ENCODE data around the gene RPL6. TPM values are rescaled to one million over a fixed set of nuclear protein-coding genes. Genes with fewer than 3 reads are reported as not detected.
A peak's percentile ranks its signal among the peaks of the same experiment; 100 is the strongest.
"Not testable (repeated sequence)": the region's sequence is repeated elsewhere in the genome, so short reads cannot be mapped to it uniquely, and the experiment has no call there.

The RPL6 gene
- total RNA-seq, 6 experiments from 2014 or later, result 1,282 to 1,468 (median 1,387) TPM

DNA sequence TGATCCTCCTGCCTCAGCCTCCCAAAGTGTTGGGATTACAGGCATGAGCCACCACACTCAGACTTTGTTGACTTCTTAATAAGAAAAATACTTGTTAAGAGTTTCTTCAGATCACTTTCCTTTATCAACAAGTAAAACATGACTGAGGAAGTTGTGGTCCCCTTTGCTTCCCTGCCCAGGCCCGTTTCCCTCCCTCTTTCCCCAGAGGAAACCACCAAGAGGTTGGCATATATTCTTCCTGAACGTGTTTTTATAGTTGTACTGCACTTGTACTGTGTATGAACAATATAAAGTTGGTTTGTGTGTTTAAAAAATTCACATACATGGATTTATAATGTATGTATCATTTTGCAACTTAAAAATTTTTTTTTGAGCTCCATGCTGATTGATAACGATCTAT lies 37.7 kb upstream of the RPL6 start:
- no peak overlapping the region for H3K27ac Mint-ChIP-seq
- no peak overlapping the region for H3K4me3 Mint-ChIP-seq
- no peaks in the 10 kb centered on the region for H3K27me3 Mint-ChIP-seq (ENCODE audit: insufficient read depth)
- no peaks in the 10 kb centered on the region for H3K9me3 Mint-ChIP-seq
- H3K4me1 Mint-ChIP-seq (ENCODE audit: low read depth), result no peaks in the 10 kb centered on the region
- DNase-seq, result no peak
- TF ChIP-seq, protein P1, sequence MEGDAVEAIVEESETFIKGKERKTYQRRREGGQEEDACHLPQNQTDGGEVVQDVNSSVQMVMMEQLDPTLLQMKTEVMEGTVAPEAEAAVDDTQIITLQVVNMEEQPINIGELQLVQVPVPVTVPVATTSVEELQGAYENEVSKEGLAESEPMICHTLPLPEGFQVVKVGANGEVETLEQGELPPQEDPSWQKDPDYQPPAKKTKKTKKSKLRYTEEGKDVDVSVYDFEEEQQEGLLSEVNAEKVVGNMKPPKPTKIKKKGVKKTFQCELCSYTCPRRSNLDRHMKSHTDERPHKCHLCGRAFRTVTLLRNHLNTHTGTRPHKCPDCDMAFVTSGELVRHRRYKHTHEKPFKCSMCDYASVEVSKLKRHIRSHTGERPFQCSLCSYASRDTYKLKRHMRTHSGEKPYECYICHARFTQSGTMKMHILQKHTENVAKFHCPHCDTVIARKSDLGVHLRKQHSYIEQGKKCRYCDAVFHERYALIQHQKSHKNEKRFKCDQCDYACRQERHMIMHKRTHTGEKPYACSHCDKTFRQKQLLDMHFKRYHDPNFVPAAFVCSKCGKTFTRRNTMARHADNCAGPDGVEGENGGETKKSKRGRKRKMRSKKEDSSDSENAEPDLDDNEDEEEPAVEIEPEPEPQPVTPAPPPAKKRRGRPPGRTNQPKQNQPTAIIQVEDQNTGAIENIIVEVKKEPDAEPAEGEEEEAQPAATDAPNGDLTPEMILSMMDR (IDR thresholded peaks at IDR 0.05), result no peak
- H3K36me3 Mint-ChIP-seq (ENCODE audit: low read depth), result peaks cover 15% of the 10 kb centered on the region; the same call in 1 of the 2 replicates

DNA sequence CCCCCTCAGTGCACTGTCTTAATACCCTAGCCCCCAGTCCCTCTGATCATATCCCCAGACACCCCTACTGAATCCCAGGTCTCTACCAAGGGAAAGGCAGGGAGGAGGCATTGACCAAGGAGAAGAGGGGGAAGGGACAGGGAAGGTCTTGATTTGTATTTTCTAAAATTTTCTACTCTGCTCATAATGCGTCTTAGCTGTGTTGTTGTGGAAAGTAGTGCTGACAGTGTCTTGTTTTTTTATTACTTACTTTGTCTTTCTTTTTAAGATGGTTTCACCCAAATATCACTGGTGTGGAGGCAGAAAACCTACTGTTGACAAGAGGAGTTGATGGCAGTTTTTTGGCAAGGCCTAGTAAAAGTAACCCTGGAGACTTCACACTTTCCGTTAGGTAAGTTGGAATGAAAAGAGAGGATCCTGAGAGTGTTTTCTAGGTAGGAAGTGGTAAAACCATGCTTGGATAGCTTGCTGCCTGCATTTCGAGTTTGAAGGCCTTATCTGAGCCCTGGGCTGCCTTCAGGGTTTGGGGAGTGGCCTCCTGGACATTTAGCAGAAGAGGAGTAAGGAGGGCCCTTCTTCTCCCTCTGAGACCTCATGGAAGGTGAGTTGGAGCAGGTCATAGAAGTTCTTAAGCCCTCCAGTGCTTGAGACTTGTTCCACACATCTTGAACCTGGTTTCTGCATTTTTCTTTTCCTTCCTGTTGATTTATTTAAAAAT lies 36.8 kb upstream of the RPL6 start:
- no peak for DNase-seq
- Mint-ChIP-seq H3K9me3 (no peaks in the 10 kb centered on the region), H3K36me3 (ENCODE audit: low read depth) (peaks cover 11% of the 10 kb centered on the region; the same call in 1 of the 2 replicates), H3K4me1 (ENCODE audit: low read depth) (no peaks in the 10 kb centered on the region), H3K27me3 (ENCODE audit: insufficient read depth) (no peaks in the 10 kb centered on the region), H3K4me3 (no peak overlapping the region), H3K27ac (no peak overlapping the region)
- TF ChIP-seq, protein P1 (IDR thresholded peaks at IDR 0.05), result no peak

DNA sequence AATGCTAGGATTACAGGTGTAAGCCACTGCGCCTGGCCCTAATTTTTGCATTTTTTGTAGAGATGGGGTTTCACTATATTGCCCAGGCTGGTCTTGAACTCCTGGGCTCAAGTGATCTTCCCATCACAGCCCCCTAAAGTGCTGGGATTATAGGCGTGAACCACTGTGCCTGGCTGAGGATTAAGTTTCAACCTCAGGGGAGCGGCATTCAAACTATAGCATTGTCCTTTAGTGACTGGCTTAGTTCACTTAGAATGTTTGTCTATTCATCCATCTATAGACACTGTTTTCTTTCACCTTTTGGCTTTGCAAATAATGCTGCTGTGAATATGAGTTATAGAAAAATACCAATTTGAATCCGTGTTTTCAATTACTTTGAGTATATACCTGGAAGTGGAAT lies 34.5 kb upstream of the RPL6 start:
- no peak overlapping the region for H3K4me3 Mint-ChIP-seq

DNA sequence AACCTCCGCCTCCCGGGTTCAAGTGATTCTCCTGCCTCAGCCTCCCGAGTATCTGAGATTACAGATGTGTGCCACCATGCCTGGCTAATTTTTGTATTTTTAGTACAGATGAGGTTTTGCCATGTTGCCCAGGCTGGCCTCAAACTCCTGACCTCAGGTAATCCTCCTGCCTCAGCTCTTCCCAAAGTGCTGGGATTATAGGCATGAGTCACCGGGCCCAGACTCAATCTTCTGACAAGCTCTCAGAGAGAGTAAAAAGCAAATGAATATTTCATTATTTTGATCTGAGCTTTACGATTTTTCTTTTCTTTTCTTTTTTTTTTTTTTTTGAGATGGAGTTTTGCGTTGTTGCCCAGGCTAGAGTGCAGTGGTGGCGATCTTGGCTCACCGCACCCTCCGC lies 31.2 kb upstream of the RPL6 start:
- not testable (repeated sequence) for H3K4me3 Mint-ChIP-seq; H3K36me3 Mint-ChIP-seq (ENCODE audit: low read depth); H3K4me1 Mint-ChIP-seq (ENCODE audit: low read depth); H3K27ac Mint-ChIP-seq; H3K9me3 Mint-ChIP-seq; H3K27me3 Mint-ChIP-seq (ENCODE audit: insufficient read depth)
- DNase-seq, result peak; percentile 3

More for the DNA sequence above, 34.5 kb upstream of the RPL6 start:
- H3K4me1 Mint-ChIP-seq (ENCODE audit: low read depth), result no peaks in the 10 kb centered on the region; the same call in 1 of the 2 replicates
- H3K27ac Mint-ChIP-seq, result no peak overlapping the region
- H3K9me3 Mint-ChIP-seq, result no peaks in the 10 kb centered on the region
- peaks cover 4% of the 10 kb centered on the region; the same call in 1 of the 2 replicates for H3K36me3 Mint-ChIP-seq (ENCODE audit: low read depth)
- no peaks in the 10 kb centered on the region for H3K27me3 Mint-ChIP-seq (ENCODE audit: insufficient read depth)
- DNase-seq, result no peak
- TF ChIP-seq, protein P1 (IDR thresholded peaks at IDR 0.05), result no peak

DNA sequence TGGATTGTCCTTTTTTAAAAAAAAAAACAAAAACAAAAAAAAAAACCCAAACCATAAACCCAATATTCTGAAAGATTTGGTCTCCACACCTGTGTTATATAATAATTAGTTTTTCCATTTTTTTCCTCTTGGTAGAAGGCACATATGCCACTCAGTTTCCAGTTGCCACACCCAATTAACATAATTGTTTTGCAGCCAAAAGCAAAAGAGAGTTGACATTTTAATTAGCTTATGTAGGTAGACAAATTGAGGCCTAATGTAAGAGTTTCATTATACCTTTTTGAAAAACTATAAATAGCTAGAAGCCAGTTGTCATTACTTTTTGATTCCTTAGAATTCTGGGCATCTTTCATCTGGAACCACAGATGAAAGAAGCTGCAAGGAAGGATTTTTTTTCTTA lies 30.4 kb upstream of the RPL6 start:
- Mint-ChIP-seq H3K36me3 (ENCODE audit: low read depth) (no peaks in the 10 kb centered on the region), H3K4me1 (ENCODE audit: low read depth) (peaks cover 9% of the 10 kb centered on the region), H3K4me3 (no peak overlapping the region), H3K27ac (no peak overlapping the region), H3K9me3 (no peaks in the 10 kb centered on the region), H3K27me3 (ENCODE audit: insufficient read depth) (no peaks in the 10 kb centered on the region)
- TF ChIP-seq, protein P1 (IDR thresholded peaks at IDR 0.05), result no peak
- DNase-seq, result no peak

DNA sequence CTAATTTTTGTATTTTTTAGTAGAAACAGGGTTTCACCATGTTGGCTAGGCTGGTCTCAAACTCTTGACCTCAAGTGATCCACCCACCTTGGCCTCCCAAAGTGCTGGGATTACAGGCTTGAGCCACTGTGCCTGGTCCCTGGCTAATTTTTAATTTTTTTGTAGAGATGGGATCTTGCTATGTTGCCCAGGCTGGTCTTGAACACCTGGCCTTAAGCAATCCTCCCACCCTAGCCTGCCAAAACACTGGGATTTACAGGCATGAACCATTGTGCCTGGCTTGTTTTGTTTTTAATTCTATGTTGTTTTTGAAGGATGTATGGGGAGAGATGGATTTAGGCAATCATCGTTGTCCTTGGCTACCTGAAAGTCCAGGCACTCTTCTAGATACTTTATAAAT lies 29.2 kb upstream of the RPL6 start:
- H3K36me3 Mint-ChIP-seq (ENCODE audit: low read depth); H3K27ac Mint-ChIP-seq; DNase-seq; H3K4me3 Mint-ChIP-seq; H3K27me3 Mint-ChIP-seq (ENCODE audit: insufficient read depth); H3K9me3 Mint-ChIP-seq; H3K4me1 Mint-ChIP-seq (ENCODE audit: low read depth): not testable (repeated sequence)

Measured in HFFc6 (cell line).